ENCODE measurements around the gene DEPDC1.

GRCh38 chr1:68493193-68493592, 3.7 kb downstream of the DEPDC1 start:
- TF ChIP-seq CTCF (IDR thresholded peaks at IDR 0.05; ENCODE audit: poor library complexity) (no peak), EZH2 (IDR thresholded peaks at IDR 0.05; ENCODE audit: borderline replicate concordance) (no peak), EZH2phosphoT487 (IDR thresholded peaks at IDR 0.05; ENCODE audit: low read depth, severe bottlenecking, unreplicated experiment) (no peak)
